PC-9 (cell line): ENCODE measurements around the gene CAMTA1.

Experiments used
- CTCF ChIP-seq: fragments of 200-600 bp; sonication (generic); conservative IDR thresholded peaks from 2 replicates; pipeline ENCODE4 v1.6.1; 2017; ENCODE audit warnings: mixed run types, antibody characterized with exemption, mild to moderate bottlenecking, moderate library complexity
- EZH2 ChIP-seq: fragments of 200-600 bp; sonication (generic); IDR thresholded peaks from 2 replicates; pipeline ENCODE4 v1.8.0; 2017; ENCODE audit warnings: antibody characterized with exemption, low read depth

- TF ChIP-seq CTCF = no peak
- TF ChIP-seq EZH2 = no peak
Observed at GRCh38 chr1:7000720-7001119, 215.5 kb downstream of the CAMTA1 start.
